Left ventricle myocardium inferior (tissue), 1 donor: ENCODE measurements around the gene SLC25A34. TPM values are rescaled to one million over a fixed set of nuclear protein-coding genes. Genes with fewer than 3 reads are reported as not detected.
A peak's percentile ranks its signal among the peaks of the same experiment; 100 is the strongest.

Source experiments
- DNase-seq: peaks from one replicate; pipeline ENCODE4 v3.0.0-alpha.2; 2020
- H3K27ac ChIP-seq: fragments of 200-600 bp; replicated peaks from 2 replicates; pipeline ENCODE4 v1.8.0; 2021
- H3K27me3 ChIP-seq: fragments of 200-600 bp; 2 replicates; pipeline ENCODE4 v1.8.0; 2021; ENCODE audit warnings: low read depth
- H3K36me3 ChIP-seq: fragments of 200-600 bp; 2 replicates; pipeline ENCODE4 v1.8.0; 2021
- H3K4me1 ChIP-seq: fragments of 200-600 bp; 2 replicates; pipeline ENCODE4 v1.8.0; 2021
- H3K4me3 ChIP-seq: fragments of 200-600 bp; 2 replicates; pipeline ENCODE4 v1.8.0; 2021; ENCODE audit warnings: mild to moderate bottlenecking, moderate library complexity
- H3K9me3 ChIP-seq: fragments of 200-600 bp; replicated peaks from 2 replicates; pipeline ENCODE4 v1.8.0; 2021
- CTCF ChIP-seq: fragments of 200-600 bp; IDR thresholded peaks from 2 replicates; pipeline ENCODE4 v1.8.0; 2021; ENCODE audit warnings: antibody characterized with exemption, mild to moderate bottlenecking, borderline replicate concordance
- intact Hi-C: fragments of 100-400 bp; cut with micrococcal nuclease; formaldehyde crosslinking; loops from one replicate; pipeline ENCODE4 v1.11.0; 2022
- total RNA-seq: library from RNA; stranded (reverse); fragmentation: NEBNext Ultra II Directional; extraction: Animal tissue kit (Norgen Biotek cat#: 25700); gene quantifications from one replicate; pipeline ENCODE4 v1.2.1, GENCODE V29; 2021
- donor health status: DM: no; HTN: yes; CAD: no; lungs with severe emphysema.

SLC25A34 gene
- total RNA-seq, 1 donor from 2014 or later: 34.0 TPM

DNA sequence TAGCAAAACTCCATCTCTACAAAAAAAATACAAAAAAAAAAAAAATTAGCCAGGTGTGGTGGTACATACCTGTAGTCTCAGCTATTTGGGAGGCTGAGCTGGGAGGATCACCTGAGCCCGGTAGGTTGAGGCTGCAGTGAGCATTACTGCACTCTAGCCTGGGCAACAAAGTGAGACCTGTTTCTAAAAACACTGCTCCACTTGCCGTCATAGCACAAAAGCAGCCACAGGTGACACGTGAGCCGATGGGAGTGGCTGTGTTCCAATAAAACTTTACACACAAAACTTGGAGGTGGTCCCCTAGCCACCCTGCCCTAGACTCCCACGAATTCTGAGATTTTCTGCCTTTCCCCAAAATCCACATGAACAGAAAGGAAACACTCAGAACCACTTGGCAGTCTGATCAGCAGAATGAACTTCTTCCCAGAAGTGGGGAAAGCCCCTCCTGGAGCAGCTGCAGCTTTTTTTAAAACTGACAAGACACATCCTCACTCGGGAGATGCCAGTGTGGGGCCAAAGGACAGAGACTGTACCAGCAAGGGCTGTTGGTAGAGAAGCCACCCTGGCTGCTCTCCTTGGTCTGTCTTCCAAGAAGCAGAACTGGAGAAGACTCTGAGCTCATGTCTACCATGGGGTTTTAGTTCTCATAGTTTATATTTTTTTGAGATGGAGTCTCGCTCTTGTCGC, 28.7 kb upstream of the SLC25A34 start:
- no peak overlapping the region for H3K4me3 ChIP-seq
- no peaks in the 10 kb centered on the region for H3K27me3 ChIP-seq
- DNase-seq: no peak
- H3K4me1 ChIP-seq: peaks cover 100% of the 10 kb centered on the region
- H3K9me3 ChIP-seq: no peaks in the 10 kb centered on the region
- TF ChIP-seq CTCF: no peak
- no peaks in the 10 kb centered on the region for H3K36me3 ChIP-seq
- H3K27ac ChIP-seq: peak overlapping the region; percentile 88
- intact Hi-C loops: no loop called here

DNA sequence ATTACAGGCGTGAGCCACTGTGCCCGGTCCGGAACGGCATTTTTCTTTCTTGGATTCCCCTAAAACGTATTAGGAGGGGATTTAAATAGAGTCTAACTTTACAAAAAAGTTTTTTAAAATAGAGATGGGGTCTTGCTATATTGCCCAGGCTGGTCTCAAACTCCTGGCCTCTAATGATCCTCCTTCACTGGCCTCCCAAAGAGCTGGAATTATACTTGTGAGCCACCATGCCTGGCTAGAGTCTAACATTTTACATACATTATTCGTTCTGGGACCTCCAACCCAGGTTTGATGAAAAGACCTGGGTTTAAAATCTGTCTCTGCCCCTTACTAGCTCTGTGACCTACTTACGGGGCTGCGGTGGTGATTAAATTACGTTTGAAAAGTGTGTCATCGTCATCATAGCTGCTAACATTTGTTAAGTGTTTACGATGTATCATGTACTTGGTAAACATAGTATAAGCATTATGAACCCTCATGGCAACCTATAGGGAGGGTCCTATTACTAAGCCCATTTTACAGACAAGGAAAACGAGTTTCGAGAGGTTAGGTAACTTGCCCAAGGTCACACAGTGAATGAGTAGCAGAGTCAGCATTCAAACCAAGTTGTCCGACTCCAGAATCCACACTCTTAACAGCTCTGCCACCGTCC, 27.4 kb upstream of the SLC25A34 start:
- intact Hi-C loops: no loop called here
- no peak for DNase-seq

GRCh38 chr1:15709226-15709625, 26.8 kb upstream of the SLC25A34 start:
- H3K27me3 ChIP-seq: no peaks in the 10 kb centered on the region
- peaks cover 100% of the 10 kb centered on the region for H3K4me1 ChIP-seq
- H3K4me3 ChIP-seq: no peak overlapping the region
- no peak for DNase-seq
- H3K36me3 ChIP-seq: no peaks in the 10 kb centered on the region
- no peak for TF ChIP-seq CTCF
- intact Hi-C loops: no loop called here
- H3K27ac ChIP-seq: peak overlapping the region; percentile 42
- H3K9me3 ChIP-seq: no peaks in the 10 kb centered on the region

More for the DNA sequence above, 27.4 kb upstream of the SLC25A34 start:
- H3K36me3 ChIP-seq: no peaks in the 10 kb centered on the region
- no peak overlapping the region for H3K4me3 ChIP-seq
- H3K27me3 ChIP-seq: no peaks in the 10 kb centered on the region
- H3K9me3 ChIP-seq: no peaks in the 10 kb centered on the region
- peak overlapping the region; percentile 42 for H3K27ac ChIP-seq
- peaks cover 100% of the 10 kb centered on the region for H3K4me1 ChIP-seq
- TF ChIP-seq CTCF: no peak

DNA sequence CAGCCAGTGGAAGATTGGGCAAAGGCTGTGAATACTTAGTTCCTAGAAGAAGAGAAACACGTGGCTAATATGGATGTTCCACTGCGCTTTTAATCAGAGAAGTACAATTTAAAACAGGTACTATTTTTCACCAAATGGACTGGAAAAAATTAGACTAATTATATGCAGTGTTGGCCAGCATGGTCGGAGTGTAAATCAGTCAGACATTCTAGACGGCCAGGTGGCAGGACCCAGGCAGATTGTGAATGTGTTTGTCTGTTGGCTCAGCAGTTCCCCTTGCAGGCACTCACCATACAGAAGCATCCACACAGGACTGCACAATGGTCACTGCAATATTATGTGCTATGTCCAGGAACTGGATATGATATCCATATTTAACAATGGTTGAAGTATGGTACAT, 23.9 kb upstream of the SLC25A34 start:
- H3K27ac ChIP-seq: peak overlapping the region; percentile 53
- peaks cover 13% of the 10 kb centered on the region for H3K36me3 ChIP-seq
- intact Hi-C loops: no loop called here
- TF ChIP-seq CTCF: no peak
- DNase-seq: no peak
- H3K4me3 ChIP-seq: no peak overlapping the region
- H3K27me3 ChIP-seq: no peaks in the 10 kb centered on the region
- peaks cover 100% of the 10 kb centered on the region for H3K4me1 ChIP-seq
- H3K9me3 ChIP-seq: no peaks in the 10 kb centered on the region

DNA sequence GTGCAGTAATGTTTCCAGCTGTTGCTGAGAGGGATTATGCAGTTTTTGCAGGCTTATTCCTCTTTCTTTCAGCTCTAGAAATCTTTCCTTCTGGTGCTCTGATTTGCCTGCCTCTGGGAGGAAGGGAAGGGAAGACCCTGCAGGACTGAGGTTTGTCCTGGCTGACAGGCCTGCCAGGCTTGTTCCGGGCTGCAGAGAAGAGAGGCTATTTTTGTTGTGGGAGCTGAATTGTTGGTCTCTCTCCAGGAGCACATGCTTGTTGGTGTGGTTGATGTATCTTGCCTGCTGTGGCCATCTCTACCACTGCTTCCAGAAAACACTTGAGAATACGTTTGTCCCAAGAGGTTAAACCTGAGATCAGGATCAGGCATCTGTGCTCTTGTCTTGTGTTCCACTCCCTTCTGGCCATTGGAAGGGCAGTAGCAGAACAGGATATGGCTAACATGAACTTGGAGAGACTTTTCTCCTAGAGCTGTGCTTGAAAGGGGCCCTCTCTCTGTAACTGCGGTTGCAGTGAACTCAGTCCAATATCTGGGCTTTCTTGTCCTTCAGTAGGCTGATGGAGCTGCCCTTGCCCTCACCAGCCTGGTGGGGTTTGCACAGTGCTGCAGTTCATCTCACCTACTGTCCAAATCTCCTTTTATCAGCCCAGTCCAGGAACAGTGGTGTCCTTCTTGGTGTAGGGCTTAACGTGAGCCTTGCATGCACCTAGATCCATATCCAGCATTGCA, 21.5 kb upstream of the SLC25A34 start:
- DNase-seq: no peak

More for the DNA sequence above, 21.5 kb upstream of the SLC25A34 start:
- no peak for TF ChIP-seq CTCF
- peaks cover 36% of the 10 kb centered on the region for H3K36me3 ChIP-seq
- peak overlapping the region; percentile 87 for H3K27ac ChIP-seq
- H3K4me1 ChIP-seq: peaks cover 100% of the 10 kb centered on the region
- H3K9me3 ChIP-seq: no peaks in the 10 kb centered on the region
- peak overlapping the region; percentile 9 for H3K4me3 ChIP-seq
- intact Hi-C loops: no loop called here
- no peaks in the 10 kb centered on the region for H3K27me3 ChIP-seq
